ENCODE results near the gene ATP2B1.

GRCh38 chr12:89632778-89633177, 75.9 kb downstream of the ATP2B1 start:
- TF ChIP-seq CTCF (IDR thresholded peaks at IDR 0.05; ENCODE audit: low read length) (no peak), EZH2 (IDR thresholded peaks at IDR 0.05; ENCODE audit: borderline replicate concordance, low read length) (no peak)

Measured in OCI-LY1 (cell line).